Thyroid gland (tissue), 4 donors: ENCODE results near the gene SLC22A3. TPM values are rescaled to one million over a fixed set of nuclear protein-coding genes. Genes with fewer than 3 reads are reported as not detected.

Experiments
- DNase-seq, 2 donors: peaks; one replicate each; pipeline ENCODE4 v3.0.0-alpha.2; 2019
- H3K27ac ChIP-seq, 3 donors: fragments of 200-600 bp; sonication (generic); 1 replicate in 2 of 3; 2 replicates in 1 of 3; pipeline ENCODE4 v1.5.1; 2016 to 2019; ENCODE audit warnings: mild to moderate bottlenecking in 1 of 3, moderate library complexity in 1 of 3
- H3K27me3 ChIP-seq: fragments of 200-600 bp; sonication (generic); one replicate; pipeline ENCODE4 v1.5.1; 2019
- H3K36me3 ChIP-seq, 2 donors: fragments of 200-600 bp; sonication (generic); one replicate each; pipeline ENCODE4 v1.5.1; 2016 to 2019
- H3K4me1 ChIP-seq, 2 donors: fragments of 200-600 bp; sonication (generic); one replicate each; pipeline ENCODE4 v1.5.1; 2017 to 2019
- H3K4me3 ChIP-seq, 3 donors: fragments of 200-600 bp; sonication (generic); replicated peaks in 1 of 3; 1 replicate in 2 of 3; 2 replicates in 1 of 3; pipeline ENCODE4 v1.5.1; 2016; ENCODE audit warnings: mild to moderate bottlenecking in 1 of 3
- H3K9me3 ChIP-seq: fragments of 200-600 bp; sonication (generic); one replicate; pipeline ENCODE4 v1.5.1; 2017
- POLR2A ChIP-seq, 2 donors: fragments of 450-650 bp; IDR thresholded peaks; one replicate each; pipeline ENCODE4 v1.6.1; 2017; ENCODE audit warnings: antibody characterized with exemption in 2 of 2, mild to moderate bottlenecking in 2 of 2, moderate library complexity in 1 of 2
- WGBS, 2 donors: methylation state at CpG; one replicate each; pipeline ENCODE4 v1.1.5; 2017; 5-methylcytosine and 5-hydroxymethylcytosine counted together
- intact Hi-C: fragments of 100-400 bp; cut with DNase I; formaldehyde crosslinking; loops from one replicate; pipeline ENCODE4 v1.15.1; 2023
- total RNA-seq, 4 donors: library from RNA; depleted of rRNA; stranded (reverse); fragments of >200 nt; gene quantifications; one replicate each; pipeline ENCODE4 v1.2.3, GENCODE V29; 2016
- TF ChIP-seq, protein P1 (sequence below), 6 experiments: fragments of 200-600 bp in 3 of 6; fragments of 450-650 bp in 3 of 6; sonication (generic) in 3 of 6; IDR thresholded peaks; one replicate each; pipeline ENCODE4 v1.5.1; 2016 to 2019; ENCODE audit warnings: antibody characterized with exemption in 6 of 6, mild to moderate bottlenecking in 2 of 6, inconsistent platforms in 1 of 6, moderate library complexity in 1 of 6

SLC22A3 gene
- total RNA-seq, 4 donors from 2014 or later: 0.67 to 3.9 (median 2.5) TPM

DNA sequence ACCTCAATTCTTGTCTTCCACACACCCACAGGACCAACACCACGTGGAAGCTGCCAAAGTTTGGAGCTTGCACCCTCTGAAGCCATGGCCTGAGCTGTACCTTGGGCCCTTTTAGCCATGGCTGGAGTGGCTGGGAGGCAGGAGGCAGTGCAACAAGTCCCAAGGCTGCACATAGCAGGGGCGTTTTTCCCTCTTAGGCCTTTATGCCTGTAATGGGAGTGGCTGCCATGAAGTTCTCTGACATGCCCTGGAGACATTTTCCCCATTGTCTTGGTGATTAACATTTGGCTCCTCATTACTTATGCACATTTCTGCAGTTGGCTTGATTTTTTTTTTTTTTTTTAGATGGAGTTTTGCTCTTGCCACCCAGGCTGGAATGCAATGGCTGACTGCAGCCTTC lies 44.4 kb upstream of the SLC22A3 start:
- Histone ChIP-seq H3K4me1 (no peaks in the 10 kb centered on the region), H3K9me3 (no peaks in the 10 kb centered on the region), H3K4me3 (no peak overlapping the region), H3K36me3 (no peaks in the 10 kb centered on the region), H3K27ac (no peak overlapping the region), H3K27me3 (no peaks in the 10 kb centered on the region)
- TF ChIP-seq, protein P1, sequence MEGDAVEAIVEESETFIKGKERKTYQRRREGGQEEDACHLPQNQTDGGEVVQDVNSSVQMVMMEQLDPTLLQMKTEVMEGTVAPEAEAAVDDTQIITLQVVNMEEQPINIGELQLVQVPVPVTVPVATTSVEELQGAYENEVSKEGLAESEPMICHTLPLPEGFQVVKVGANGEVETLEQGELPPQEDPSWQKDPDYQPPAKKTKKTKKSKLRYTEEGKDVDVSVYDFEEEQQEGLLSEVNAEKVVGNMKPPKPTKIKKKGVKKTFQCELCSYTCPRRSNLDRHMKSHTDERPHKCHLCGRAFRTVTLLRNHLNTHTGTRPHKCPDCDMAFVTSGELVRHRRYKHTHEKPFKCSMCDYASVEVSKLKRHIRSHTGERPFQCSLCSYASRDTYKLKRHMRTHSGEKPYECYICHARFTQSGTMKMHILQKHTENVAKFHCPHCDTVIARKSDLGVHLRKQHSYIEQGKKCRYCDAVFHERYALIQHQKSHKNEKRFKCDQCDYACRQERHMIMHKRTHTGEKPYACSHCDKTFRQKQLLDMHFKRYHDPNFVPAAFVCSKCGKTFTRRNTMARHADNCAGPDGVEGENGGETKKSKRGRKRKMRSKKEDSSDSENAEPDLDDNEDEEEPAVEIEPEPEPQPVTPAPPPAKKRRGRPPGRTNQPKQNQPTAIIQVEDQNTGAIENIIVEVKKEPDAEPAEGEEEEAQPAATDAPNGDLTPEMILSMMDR (IDR thresholded peaks at IDR 0.05): no peak
- TF ChIP-seq POLR2A (IDR thresholded peaks at IDR 0.05): no peak
- WGBS, 2 donors: 67 to 68% methylated on average over 2 of the region's 2 CpGs
- intact Hi-C loops: no loop called here
- no peak for DNase-seq

DNA sequence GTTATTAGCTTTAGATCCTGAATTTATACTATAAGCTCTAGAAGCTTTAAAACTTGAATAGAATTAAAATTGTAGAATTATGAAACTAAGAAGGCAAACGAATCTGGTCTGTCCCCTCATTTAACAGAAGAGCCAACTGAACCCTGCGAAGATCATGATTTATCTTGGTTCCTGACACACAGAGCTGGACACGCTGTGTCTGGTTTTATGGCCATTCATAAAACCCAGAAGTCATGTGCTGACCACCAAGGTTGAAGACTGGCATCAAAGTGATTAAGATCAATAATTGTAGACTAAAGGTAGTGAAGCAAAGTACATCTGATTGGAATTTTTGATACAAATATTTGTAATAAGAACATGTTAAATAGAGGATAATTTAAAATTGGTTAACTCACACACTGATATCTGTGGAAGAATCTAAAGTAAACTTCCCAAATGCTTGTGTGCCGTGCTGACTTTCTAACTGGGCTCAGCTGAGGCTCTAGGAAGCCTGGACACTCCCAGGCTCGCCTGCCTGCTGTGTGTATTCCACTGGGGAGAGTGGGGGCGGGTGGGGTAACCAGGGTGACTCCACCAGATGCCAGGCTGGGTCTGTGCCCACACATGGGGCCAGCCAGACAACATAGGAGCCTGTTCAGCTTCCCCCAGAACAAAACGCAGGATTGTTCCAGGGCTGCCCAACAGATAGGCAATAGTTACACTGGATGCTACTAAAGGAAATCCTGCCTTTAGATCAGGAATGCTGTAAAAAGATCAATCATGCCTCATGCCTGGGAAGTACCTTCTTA lies 42.1 kb upstream of the SLC22A3 start:
- Histone ChIP-seq H3K4me1 (no peaks in the 10 kb centered on the region), H3K27ac (no peak overlapping the region), H3K9me3 (no peaks in the 10 kb centered on the region), H3K4me3 (no peak overlapping the region), H3K27me3 (no peaks in the 10 kb centered on the region), H3K36me3 (no peaks in the 10 kb centered on the region)
- DNase-seq: no peak
- intact Hi-C loops: no loop called here
- TF ChIP-seq POLR2A (IDR thresholded peaks at IDR 0.05): no peak
- TF ChIP-seq, protein P1 (IDR thresholded peaks at IDR 0.05): no peak
- 70 to 75% methylated on average over 7 of the region's 7 CpGs for WGBS, 2 donors

DNA sequence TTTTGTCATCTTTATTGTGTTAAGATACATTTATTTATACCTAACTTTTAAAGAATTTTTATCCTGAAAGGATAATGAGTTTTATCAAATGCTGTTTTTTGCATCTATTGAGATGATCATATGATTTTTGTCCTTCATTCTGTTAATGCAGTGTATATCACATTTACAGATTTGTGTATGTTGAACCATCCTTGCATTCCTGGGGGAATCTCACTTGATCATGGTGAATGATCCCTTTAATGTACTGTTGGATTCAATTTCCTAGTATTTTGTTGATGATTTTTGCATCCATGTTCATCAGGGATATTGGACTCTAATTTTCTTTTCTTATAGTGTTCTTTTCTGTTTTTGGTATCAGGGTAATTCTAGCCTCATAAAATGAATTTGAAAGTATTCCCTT lies 38.5 kb upstream of the SLC22A3 start:
- H3K9me3 ChIP-seq: no peaks in the 10 kb centered on the region
- DNase-seq: no peak
- intact Hi-C loops: no loop called here
- H3K36me3 ChIP-seq: no peaks in the 10 kb centered on the region
- H3K27me3 ChIP-seq: no peaks in the 10 kb centered on the region
- H3K27ac ChIP-seq: no peak overlapping the region
- no peak overlapping the region for H3K4me3 ChIP-seq
- H3K4me1 ChIP-seq: no peaks in the 10 kb centered on the region
- TF ChIP-seq, protein P1 (IDR thresholded peaks at IDR 0.05): no peak
- no peak for TF ChIP-seq POLR2A (IDR thresholded peaks at IDR 0.05)

GRCh38 chr6:160312900-160313299 lies 35.3 kb upstream of the SLC22A3 start:
- Histone ChIP-seq H3K9me3 (no peaks in the 10 kb centered on the region), H3K4me1 (no peaks in the 10 kb centered on the region), H3K27ac (no peak overlapping the region), H3K4me3 (no peak overlapping the region), H3K36me3 (no peaks in the 10 kb centered on the region), H3K27me3 (no peaks in the 10 kb centered on the region)
- TF ChIP-seq POLR2A (IDR thresholded peaks at IDR 0.05): no peak
- TF ChIP-seq, protein P1 (IDR thresholded peaks at IDR 0.05): no peak
- intact Hi-C loops: no loop called here
- 82 to 85% methylated on average over 2 of the region's 2 CpGs for WGBS, 2 donors
- no peak for DNase-seq

GRCh38 chr6:160315310-160315709 lies 32.9 kb upstream of the SLC22A3 start:
- no peaks in the 10 kb centered on the region for H3K36me3 ChIP-seq
- no peak for TF ChIP-seq POLR2A (IDR thresholded peaks at IDR 0.05)
- TF ChIP-seq, protein P1 (IDR thresholded peaks at IDR 0.05): no peak

More at GRCh38 chr6:160315310-160315709, 32.9 kb upstream of the SLC22A3 start:
- Histone ChIP-seq H3K4me3 (no peak overlapping the region), H3K9me3 (no peaks in the 10 kb centered on the region), H3K27me3 (no peaks in the 10 kb centered on the region), H3K27ac (no peak overlapping the region), H3K4me1 (no peaks in the 10 kb centered on the region)
- DNase-seq: no peak
- 85 to 94% methylated on average over 1 of the region's 1 CpG for WGBS, 2 donors
- intact Hi-C loops: no loop called here
